DND-41 (cell line): ENCODE measurements around the gene MAN2A1.

Experiments used
- CTCF ChIP-seq: IDR thresholded peaks from 2 replicates; pipeline ENCODE4 v1.5.1; 2012; ENCODE audit warnings: borderline replicate concordance, low read length, moderate library complexity, mild to moderate bottlenecking; ENCODE audit not compliant: poor library complexity, severe bottlenecking; ENCODE audit errors: extremely low read depth
- EZH2 ChIP-seq: IDR thresholded peaks from 3 replicates; pipeline ENCODE4 v1.6.1; 2012; ENCODE audit warnings: borderline replicate concordance, low read depth, mild to moderate bottlenecking, moderate library complexity, low read length, inconsistent platforms; ENCODE audit not compliant: severe bottlenecking

- no peak for TF ChIP-seq CTCF
- no peak for TF ChIP-seq EZH2
These were observed 64.6 kb downstream of the MAN2A1 start for GRCh38 chr5:109754319-109754718.
